ENCODE results near the gene VWDE. TPM values are rescaled to one million over a fixed set of nuclear protein-coding genes. Genes with fewer than 3 reads are reported as not detected.
A peak's percentile ranks its signal among the peaks of the same experiment; 100 is the strongest.

VWDE gene
- total RNA-seq, 2 donors from 2014 or later: 11.8 to 12.1 TPM

DNA sequence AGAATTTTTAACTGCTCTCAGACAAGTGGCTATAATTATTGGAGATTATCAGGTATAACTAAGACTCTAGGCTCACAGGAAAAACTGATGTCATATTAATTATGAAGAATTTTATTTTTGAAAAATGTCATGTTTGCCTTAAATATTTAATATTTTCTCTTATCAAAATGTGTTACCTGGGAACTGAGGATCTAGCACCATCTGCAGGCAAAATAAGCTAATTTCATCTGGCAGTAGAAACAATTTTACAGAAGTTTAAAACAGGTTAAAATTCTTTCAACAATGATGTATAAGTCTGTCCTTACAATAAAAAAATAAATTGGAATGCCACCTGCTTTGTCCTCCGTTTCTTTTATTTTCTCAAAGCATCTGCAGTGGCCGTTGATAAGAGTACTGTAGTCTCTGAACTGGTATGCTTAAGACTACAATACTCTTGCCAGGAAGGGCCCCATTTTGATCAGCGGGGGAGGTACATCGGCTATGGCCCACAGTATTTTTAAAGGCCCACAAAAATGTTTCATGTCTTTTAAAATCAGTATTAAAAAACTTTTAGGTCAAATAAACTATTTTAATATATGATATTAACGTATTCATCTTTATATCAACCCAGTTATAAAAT lies 81.3 kb downstream of the VWDE start:
- H3K4me3 ChIP-seq (ENCODE audit: low read length): no peak overlapping the region
- H3K4me1 ChIP-seq (ENCODE audit: control insufficient read depth, insufficient read depth, low read length): no peaks in the 10 kb centered on the region
- no peaks in the 10 kb centered on the region for H3K9me3 Mint-ChIP-seq
- no peak overlapping the region for H3K4me3 Mint-ChIP-seq
- no peaks in the 10 kb centered on the region for H3K36me3 ChIP-seq (ENCODE audit: control insufficient read depth, insufficient read depth, low read length)
- DNase-seq: no peak
- H3K27ac ChIP-seq (ENCODE audit: low read depth, low read length): no peak overlapping the region
- H3K27ac Mint-ChIP-seq: no peak overlapping the region
- peaks cover 26% of the 10 kb centered on the region for H3K27me3 Mint-ChIP-seq (ENCODE audit: insufficient read depth)
- no peak overlapping the region for H3K9ac ChIP-seq (ENCODE audit: extremely low read depth, low read length, poor library complexity, severe bottlenecking)
- no peaks in the 10 kb centered on the region for H3K36me3 Mint-ChIP-seq (ENCODE audit: low read depth)
- no peaks in the 10 kb centered on the region for H3K9me3 ChIP-seq (ENCODE audit: control insufficient read depth, low read length)
- H3K4me1 Mint-ChIP-seq: peaks cover 3% of the 10 kb centered on the region
- 30 to 78% methylated on average over 2 to 4 of the region's 5 CpGs for WGBS, 2 experiments (ENCODE audit: insufficient coverage in 1 of 2, insufficient read length in 1 of 2)
- TF ChIP-seq CTCF (conservative IDR thresholded peaks at IDR 0.05): peak; percentile 80
- peaks cover 19% of the 10 kb centered on the region for H3K27me3 ChIP-seq (ENCODE audit: control insufficient read depth, insufficient read depth, low read length, poor library complexity, severe bottlenecking)

DNA sequence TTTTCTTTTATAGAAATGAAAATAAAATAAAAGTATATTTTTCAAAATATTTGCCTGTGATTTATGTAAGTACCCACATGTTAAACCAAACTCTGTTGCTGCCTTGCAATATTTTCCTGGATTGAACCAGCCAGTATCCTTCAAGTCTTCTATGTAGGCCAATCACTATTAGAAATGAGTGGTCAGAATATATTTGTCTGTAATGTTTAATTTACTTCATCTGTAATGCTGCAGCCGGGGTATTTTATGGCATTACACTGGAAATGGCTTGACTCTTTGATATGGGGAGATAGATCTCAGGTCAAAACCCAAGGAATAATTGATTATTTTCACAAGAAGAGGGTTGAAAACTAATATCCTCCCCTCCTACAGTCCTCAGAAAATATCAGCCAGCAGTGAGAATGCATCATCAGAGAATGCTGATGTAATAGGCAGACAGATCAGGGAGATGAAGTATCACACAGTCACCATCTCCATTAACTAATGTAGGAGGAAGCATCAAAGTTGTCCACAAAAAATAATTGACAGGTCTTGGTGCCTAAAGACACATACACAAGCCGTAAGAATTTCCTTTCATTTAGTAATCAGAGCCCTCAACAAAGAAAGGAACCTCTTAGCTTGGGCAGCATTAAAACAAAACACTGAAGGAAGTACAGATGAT lies 82.5 kb downstream of the VWDE start:
- WGBS, 2 experiments (ENCODE audit: insufficient coverage in 1 of 2, insufficient read length in 1 of 2): 84% methylated on average over 2 of the region's 2 CpGs; no CpG with 5 or more reads in 1 of the 2 experiments
- Mint-ChIP-seq H3K4me1 (peaks cover 3% of the 10 kb centered on the region), H3K27me3 (ENCODE audit: insufficient read depth) (peaks cover 23% of the 10 kb centered on the region), H3K4me3 (no peak overlapping the region), H3K36me3 (ENCODE audit: low read depth) (no peaks in the 10 kb centered on the region), H3K9me3 (no peaks in the 10 kb centered on the region), H3K27ac (no peak overlapping the region)
- no peaks in the 10 kb centered on the region for H3K36me3 ChIP-seq (ENCODE audit: control insufficient read depth, insufficient read depth, low read length)
- H3K27ac ChIP-seq (ENCODE audit: low read depth, low read length): no peak overlapping the region
- H3K4me1 ChIP-seq (ENCODE audit: control insufficient read depth, insufficient read depth, low read length): peaks cover 4% of the 10 kb centered on the region
- H3K9ac ChIP-seq (ENCODE audit: extremely low read depth, low read length, poor library complexity, severe bottlenecking): no peak overlapping the region
- H3K4me3 ChIP-seq (ENCODE audit: low read length): no peak overlapping the region
- peaks cover 15% of the 10 kb centered on the region for H3K27me3 ChIP-seq (ENCODE audit: control insufficient read depth, insufficient read depth, low read length, poor library complexity, severe bottlenecking)
- DNase-seq: no peak
- no peak for TF ChIP-seq CTCF (conservative IDR thresholded peaks at IDR 0.05)
- H3K9me3 ChIP-seq (ENCODE audit: control insufficient read depth, low read length): no peaks in the 10 kb centered on the region

DNA sequence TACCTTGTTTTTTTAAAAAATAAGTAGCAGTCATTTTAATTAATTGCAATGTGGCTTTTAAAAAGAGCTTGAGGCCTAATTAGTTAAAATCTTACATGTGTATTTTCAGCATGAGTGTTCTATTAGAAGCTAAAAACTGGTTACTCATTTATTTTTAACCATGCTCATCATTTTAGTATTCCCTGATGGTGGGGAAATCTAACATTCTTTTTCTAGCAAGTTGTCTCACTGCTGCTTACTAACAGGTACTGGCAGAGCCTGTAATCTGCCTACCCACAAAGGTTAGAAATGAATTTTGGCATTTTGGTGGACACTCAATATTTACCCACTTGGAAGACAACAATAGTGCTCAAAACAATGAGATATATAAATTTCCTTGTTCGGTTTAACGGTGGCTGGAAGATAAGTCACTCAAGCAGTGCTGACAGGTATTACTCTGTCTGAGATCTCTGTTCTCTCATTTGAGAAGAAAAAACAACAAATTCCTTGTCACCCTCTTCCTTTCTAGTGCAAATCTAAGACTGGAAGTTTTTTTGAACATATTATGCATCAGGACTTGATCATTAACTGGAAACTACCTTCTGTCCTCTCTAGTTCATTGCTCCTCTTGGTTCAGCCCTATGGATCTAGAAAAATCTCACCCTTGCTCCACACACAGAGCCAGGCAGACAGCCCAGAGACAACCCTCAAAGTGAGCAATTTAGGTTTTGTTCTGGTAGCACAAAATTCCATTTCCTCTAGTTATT lies 83.3 kb downstream of the VWDE start:
- Histone ChIP-seq H3K4me1 (ENCODE audit: control insufficient read depth, insufficient read depth, low read length) (peaks cover 4% of the 10 kb centered on the region), H3K9ac (ENCODE audit: extremely low read depth, low read length, poor library complexity, severe bottlenecking) (no peak overlapping the region), H3K9me3 (ENCODE audit: control insufficient read depth, low read length) (no peaks in the 10 kb centered on the region), H3K4me3 (ENCODE audit: low read length) (no peak overlapping the region), H3K36me3 (ENCODE audit: control insufficient read depth, insufficient read depth, low read length) (no peaks in the 10 kb centered on the region), H3K27me3 (ENCODE audit: control insufficient read depth, insufficient read depth, low read length, poor library complexity, severe bottlenecking) (peaks cover 8% of the 10 kb centered on the region), H3K27ac (ENCODE audit: low read depth, low read length) (no peak overlapping the region)
- WGBS, 2 experiments (ENCODE audit: insufficient coverage in 1 of 2, insufficient read length in 1 of 2): 96 to 100% methylated on average over 2 of the region's 2 CpGs
- Mint-ChIP-seq H3K27ac (no peak overlapping the region), H3K27me3 (ENCODE audit: insufficient read depth) (peaks cover 16% of the 10 kb centered on the region), H3K9me3 (no peaks in the 10 kb centered on the region), H3K4me1 (peaks cover 3% of the 10 kb centered on the region), H3K36me3 (ENCODE audit: low read depth) (no peaks in the 10 kb centered on the region), H3K4me3 (no peak overlapping the region)
- no peak for TF ChIP-seq CTCF (conservative IDR thresholded peaks at IDR 0.05)
- no peak for DNase-seq
